ENCODE measurements around the gene ALDH3A2.
A peak's percentile ranks its signal among the peaks of the same experiment; 100 is the strongest.

The ALDH3A2 gene

GRCh38 chr17:19714542-19715411 is 66.2 kb downstream of the ALDH3A2 start:
- no peak for DNase-seq (ENCODE audit: low read depth, low spot score)

- DNase-seq (ENCODE audit: low read depth, low spot score), result no peak
Observed at GRCh38 chr17:19716108-19717030, 67.8 kb downstream of the ALDH3A2 start, which contains the start of gene SLC47A2. TSS of gene SLC47A2 (minus strand) at chr17:19716584. CDS start at chr17:19716555, 29 bp downstream.

DNA sequence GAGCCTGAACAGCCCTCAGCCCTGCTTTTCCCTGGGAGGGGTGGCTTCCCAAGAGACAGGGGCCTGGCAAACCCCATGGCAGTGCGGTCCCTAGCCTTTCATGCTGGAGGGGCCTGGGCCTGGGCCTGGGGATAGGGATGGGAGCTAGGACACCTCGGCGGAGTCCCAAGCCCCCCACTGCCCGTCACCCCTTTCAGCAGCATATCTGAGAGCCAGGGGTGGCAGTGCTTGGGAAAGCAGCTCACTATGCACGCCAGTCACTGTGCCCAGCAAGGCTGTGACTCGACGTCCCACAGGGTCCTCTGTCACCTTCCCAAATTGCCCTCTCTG is 68.4 kb downstream of the ALDH3A2 start:
- DNase-seq (ENCODE audit: low read depth, low spot score), result no peak

DNA sequence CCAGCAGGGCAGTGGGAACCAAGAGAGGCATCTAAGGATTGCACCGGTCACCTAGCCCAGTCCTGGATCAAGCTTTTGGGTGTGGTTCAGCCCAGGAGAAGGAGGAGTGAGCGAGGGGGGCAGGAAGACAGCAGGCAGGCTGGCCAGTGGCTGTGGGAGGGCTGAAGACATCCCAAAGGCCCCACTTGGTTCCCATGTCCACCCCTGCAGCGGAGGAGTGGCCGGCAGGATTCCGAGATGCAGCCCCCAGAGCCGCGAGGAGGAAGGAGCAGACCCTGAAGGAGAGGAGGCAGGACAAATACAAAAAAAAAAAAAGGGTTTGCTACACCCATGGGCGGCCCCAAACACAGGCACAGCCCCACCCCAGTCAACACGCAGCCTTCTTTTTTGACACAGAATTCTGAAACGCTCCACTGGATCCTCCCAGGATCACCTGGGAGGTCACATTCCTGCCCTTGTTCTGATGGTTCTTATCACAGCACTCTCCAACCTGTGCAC is 68.9 kb downstream of the ALDH3A2 start:
- DNase-seq (ENCODE audit: low read depth, low spot score), result no peak

- no peak for DNase-seq (ENCODE audit: low read depth, low spot score)
Observed at GRCh38 chr17:19718041-19718612, 69.6 kb downstream of the ALDH3A2 start.

- no peak for DNase-seq (ENCODE audit: low read depth, low spot score)
Observed at GRCh38 chr17:19718613-19719354, 70.2 kb downstream of the ALDH3A2 start.

GRCh38 chr17:19719355-19720209 is 71.0 kb downstream of the ALDH3A2 start:
- DNase-seq (ENCODE audit: low read depth, low spot score), result no peak

DNA sequence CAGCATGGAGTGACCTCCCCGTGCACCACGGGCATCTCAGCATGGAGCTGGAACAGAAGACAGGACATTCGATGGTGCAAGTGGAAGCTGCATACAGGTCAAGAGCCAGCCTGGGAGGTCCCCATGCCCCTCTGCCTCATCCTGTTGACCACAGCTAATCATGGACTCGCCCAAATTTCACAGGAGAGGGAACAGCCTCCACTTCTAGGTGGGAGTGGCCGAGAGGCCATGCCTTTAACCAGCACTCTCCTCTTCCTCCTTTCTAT is 71.6 kb downstream of the ALDH3A2 start:
- no peak for DNase-seq (ENCODE audit: low read depth, low spot score)

DNA sequence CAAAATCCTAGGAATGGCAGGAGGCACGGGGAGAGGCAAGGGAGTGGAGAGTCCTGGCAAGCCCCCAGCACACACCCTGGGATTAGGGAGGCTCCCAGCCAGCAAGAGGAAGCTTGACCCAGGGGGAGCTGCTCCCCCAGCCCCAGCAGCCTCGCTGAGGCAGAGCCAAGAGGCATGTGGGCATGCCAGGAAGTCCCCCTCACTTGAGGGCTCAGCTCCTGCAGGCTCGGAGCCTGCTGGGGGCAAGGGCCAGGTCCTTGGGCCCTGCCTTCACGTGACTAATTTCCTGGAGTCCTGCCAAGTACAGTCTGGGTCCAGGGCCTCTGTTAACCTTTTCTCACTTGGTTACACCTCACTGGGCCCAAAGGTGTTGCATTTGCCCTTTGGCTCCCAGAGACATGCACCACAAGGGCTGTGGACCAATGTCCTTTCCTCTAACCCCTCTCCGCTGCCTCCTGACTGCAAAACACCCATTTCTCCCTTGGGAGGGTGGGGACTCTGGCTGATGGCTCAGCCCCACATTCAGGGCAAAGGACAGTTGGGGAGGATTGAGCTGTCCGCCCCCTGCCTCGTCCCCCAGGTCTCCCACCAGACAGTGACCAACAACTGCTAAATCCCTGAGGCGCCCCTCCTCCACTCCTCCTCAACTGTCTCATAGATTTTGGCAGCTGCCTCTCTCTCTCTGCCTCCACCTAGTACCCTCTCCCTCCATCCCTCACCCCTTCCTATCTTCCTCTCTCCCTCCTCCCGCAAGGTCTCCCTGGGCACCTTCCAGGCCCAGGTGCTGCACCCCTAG is 72.3 kb downstream of the ALDH3A2 start:
- no peak for DNase-seq (ENCODE audit: low read depth, low spot score)

- DNase-seq (ENCODE audit: low read depth, low spot score), result no peak
Observed at GRCh38 chr17:19723964-19724363, 75.4 kb downstream of the ALDH3A2 start.

DNA sequence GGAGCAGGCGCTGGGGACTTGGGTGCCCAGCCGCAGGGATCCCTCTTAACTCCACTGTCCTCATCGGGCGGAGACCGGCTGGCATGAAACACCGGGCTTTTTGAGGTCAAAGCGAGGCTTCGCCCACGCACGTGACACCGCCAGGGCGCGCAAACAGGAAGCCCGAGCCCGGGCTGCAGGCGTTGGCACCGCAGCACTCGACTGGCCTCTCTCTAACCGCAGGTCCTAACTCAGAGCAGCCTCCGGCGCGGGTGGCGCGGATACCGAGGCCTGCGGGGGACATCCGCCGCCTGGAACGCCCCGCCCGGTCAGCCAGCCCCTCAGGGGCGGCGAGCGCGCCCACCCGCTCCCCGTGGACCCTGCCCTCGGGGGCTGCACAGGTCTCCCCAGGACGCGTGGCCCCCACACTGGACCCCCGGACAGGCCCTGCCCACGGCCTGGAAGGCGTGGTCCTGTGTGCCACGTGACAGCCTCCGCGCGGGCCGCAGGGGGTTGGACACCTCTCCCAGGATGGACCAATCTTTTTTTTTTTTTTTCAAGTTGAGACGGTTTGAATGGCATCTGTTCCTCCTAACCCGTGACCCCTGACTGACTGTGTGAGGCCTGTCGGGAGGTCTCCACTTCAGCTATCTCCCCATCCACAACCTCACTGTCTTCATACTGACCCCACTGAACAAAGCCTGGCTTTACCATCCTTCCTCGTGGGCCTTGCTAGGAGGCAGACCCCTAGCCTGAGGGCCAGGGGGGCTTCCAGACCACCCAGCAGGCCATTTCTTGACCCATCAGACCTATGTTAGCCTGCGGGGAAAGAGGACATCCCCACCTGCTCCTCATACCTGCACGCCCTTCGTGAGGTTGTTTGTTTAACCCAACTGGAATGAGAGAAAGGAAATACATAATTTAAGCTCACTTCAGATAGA is 76.2 kb downstream of the ALDH3A2 start:
- peak; percentile 3 for DNase-seq (ENCODE audit: low read depth, low spot score)

- no peak for DNase-seq (ENCODE audit: low read depth, low spot score)
Observed at GRCh38 chr17:19725486-19725885, 76.9 kb downstream of the ALDH3A2 start.

- no peak for DNase-seq (ENCODE audit: low read depth, low spot score)
Observed at GRCh38 chr17:19726631-19727376, 78.3 kb downstream of the ALDH3A2 start.
